Natural killer cell (primary cell): Measurements from ENCODE around the gene BAIAP2. TPM values are rescaled to one million over a fixed set of nuclear protein-coding genes. Genes with fewer than 3 reads are reported as not detected.

Experiments used
- ATAC-seq, 3 donors: fragments of 150-1000 bp in 2 of 3; fragments of 200-7000 bp in 1 of 3; cut with Tn5 transposase; 1 replicate in 1 of 3; 2 replicates in 2 of 3; pipeline ENCODE4 v1.10.0; 2021; ENCODE audit warnings: mild to moderate bottlenecking in 2 of 3, moderate library complexity in 2 of 3
- DNase-seq, 2 donors: peaks; one replicate each; pipeline versions ENCODE4 v3.0.0 to v3.0.0-alpha.2; 2013 to 2021; ENCODE audit warnings: mixed read lengths in 1 of 2
- H3K27ac ChIP-seq: one replicate; pipeline ENCODE4 v1.5.1; 2013; ENCODE audit warnings: mild to moderate bottlenecking, low read length
- H3K27me3 ChIP-seq: one replicate; pipeline ENCODE4 v1.6.1; 2013; ENCODE audit warnings: low read length; ENCODE audit not compliant: control insufficient read depth, insufficient read depth
- H3K36me3 ChIP-seq: one replicate; pipeline ENCODE4 v1.6.1; 2013; ENCODE audit warnings: low read length; ENCODE audit not compliant: control insufficient read depth, insufficient read depth
- H3K4me1 ChIP-seq: one replicate; pipeline ENCODE4 v1.6.1; 2013; ENCODE audit warnings: low read length; ENCODE audit not compliant: control insufficient read depth, insufficient read depth
- H3K4me3 ChIP-seq: one replicate; pipeline ENCODE4 v1.5.1; 2013; ENCODE audit warnings: low read length
- H3K9me3 ChIP-seq: one replicate; pipeline ENCODE4 v1.6.1; 2013; ENCODE audit warnings: low read length; ENCODE audit not compliant: control insufficient read depth, insufficient read depth
- H3K27ac Mint-ChIP-seq, 2 donors: one replicate each; pipeline ENCODE4 v1.8.0; 2022; ENCODE audit warnings: mild to moderate bottlenecking in 2 of 2, mixed read lengths in 2 of 2, moderate library complexity in 1 of 2
- H3K27me3 Mint-ChIP-seq, 2 donors: one replicate each; pipeline ENCODE4 v1.8.0; 2022; ENCODE audit warnings: low read depth in 2 of 2, mixed read lengths in 2 of 2
- H3K36me3 Mint-ChIP-seq: one replicate; pipeline ENCODE4 v1.8.0; 2022; ENCODE audit warnings: mixed read lengths
- H3K4me1 Mint-ChIP-seq, 2 donors: one replicate each; pipeline ENCODE4 v1.8.0; 2022; ENCODE audit warnings: mixed read lengths in 2 of 2
- H3K4me3 Mint-ChIP-seq: one replicate; pipeline ENCODE4 v1.8.0; 2022; ENCODE audit warnings: mild to moderate bottlenecking, moderate library complexity, mixed read lengths
- H3K9me3 Mint-ChIP-seq, 2 donors: one replicate each; pipeline ENCODE4 v1.8.0; 2022; ENCODE audit warnings: mixed read lengths in 2 of 2
- WGBS: methylation state at CpG from one replicate; pipeline ENCODE4 v1.1.7; 2013; ENCODE audit warnings: missing lambda C conversion rate; ENCODE audit not compliant: insufficient coverage; 5-methylcytosine and 5-hydroxymethylcytosine counted together
- intact Hi-C: fragments of 100-400 bp; cut with micrococcal nuclease; formaldehyde crosslinking; loops from one replicate; pipeline ENCODE4 v1.14.2; 2022
- total RNA-seq, 4 donors: library from RNA; stranded (reverse); fragments of 120-200 nt in 1 of 4; gene quantifications; one replicate each; pipeline versions ENCODE4 v1.2.3 to v1.2.4, GENCODE V29; 2013 to 2022
- TF ChIP-seq, protein P1 (sequence below): fragments of 200-600 bp; IDR thresholded peaks from one replicate; pipeline ENCODE4 v1.8.0; 2022; ENCODE audit warnings: antibody characterized with exemption

BAIAP2 gene
- total RNA-seq, 3 donors from 2014 or later (not counting 1 experiment from before 2014, with no cell fraction given), result 6.7 to 12.3 (median 10.4) TPM

DNA sequence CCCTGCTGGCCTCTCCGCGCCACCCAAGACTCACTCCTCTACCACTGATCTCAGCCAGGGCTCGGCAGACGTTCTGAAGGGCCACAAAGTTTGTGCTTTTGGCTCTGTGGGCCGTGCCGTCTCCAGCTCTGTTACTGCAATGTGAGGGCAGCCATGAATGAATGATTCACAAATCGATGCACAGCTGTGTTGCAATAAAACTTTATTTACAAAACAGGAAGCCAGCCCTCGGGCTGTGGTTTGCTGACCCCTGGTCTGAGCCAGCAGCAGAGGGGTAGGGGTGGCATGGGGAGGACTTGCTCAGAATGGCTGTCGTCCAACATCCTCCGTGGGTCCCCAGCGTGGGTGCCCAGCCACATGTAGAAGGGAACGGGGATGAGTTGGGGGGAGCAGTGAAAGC lies 67.4 kb downstream of the BAIAP2 start:
- DNase-seq (no peak), ATAC-seq (no peak)
- Mint-ChIP-seq H3K36me3 (no peaks in the 10 kb centered on the region), H3K27ac (no peak overlapping the region), H3K4me3 (no peak overlapping the region), H3K27me3 (no peaks in the 10 kb centered on the region), H3K4me1 (peaks cover 0 to 6% of the 10 kb centered on the region in 2 donors), H3K9me3 (no peaks in the 10 kb centered on the region)
- H3K9me3 ChIP-seq, result no peaks in the 10 kb centered on the region
- no peak overlapping the region for H3K27ac ChIP-seq
- intact Hi-C loops, result loop anchor here (10.0 kb wide), 1 partner anchor 678 kb away; no protein-coding TSS in a partner anchor
- H3K4me1 ChIP-seq, result peaks cover 17% of the 10 kb centered on the region
- WGBS, result 83% methylated on average over 12 of the region's 12 CpGs
- no peaks in the 10 kb centered on the region for H3K36me3 ChIP-seq
- H3K27me3 ChIP-seq, result no peaks in the 10 kb centered on the region
- H3K4me3 ChIP-seq, result no peak overlapping the region
- TF ChIP-seq, protein P1, sequence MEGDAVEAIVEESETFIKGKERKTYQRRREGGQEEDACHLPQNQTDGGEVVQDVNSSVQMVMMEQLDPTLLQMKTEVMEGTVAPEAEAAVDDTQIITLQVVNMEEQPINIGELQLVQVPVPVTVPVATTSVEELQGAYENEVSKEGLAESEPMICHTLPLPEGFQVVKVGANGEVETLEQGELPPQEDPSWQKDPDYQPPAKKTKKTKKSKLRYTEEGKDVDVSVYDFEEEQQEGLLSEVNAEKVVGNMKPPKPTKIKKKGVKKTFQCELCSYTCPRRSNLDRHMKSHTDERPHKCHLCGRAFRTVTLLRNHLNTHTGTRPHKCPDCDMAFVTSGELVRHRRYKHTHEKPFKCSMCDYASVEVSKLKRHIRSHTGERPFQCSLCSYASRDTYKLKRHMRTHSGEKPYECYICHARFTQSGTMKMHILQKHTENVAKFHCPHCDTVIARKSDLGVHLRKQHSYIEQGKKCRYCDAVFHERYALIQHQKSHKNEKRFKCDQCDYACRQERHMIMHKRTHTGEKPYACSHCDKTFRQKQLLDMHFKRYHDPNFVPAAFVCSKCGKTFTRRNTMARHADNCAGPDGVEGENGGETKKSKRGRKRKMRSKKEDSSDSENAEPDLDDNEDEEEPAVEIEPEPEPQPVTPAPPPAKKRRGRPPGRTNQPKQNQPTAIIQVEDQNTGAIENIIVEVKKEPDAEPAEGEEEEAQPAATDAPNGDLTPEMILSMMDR, result no peak

GRCh38 chr17:81102869-81103268 lies 67.9 kb downstream of the BAIAP2 start:
- H3K4me3 ChIP-seq, result no peak overlapping the region
- peaks cover 0 to 6% of the 10 kb centered on the region in 2 donors for H3K4me1 Mint-ChIP-seq
- no peaks in the 10 kb centered on the region for H3K36me3 ChIP-seq
- ATAC-seq (no peak), DNase-seq (no peak)
- no peak overlapping the region for H3K4me3 Mint-ChIP-seq
- no peak overlapping the region for H3K27ac ChIP-seq
- H3K27ac Mint-ChIP-seq, result no peak overlapping the region
- no peaks in the 10 kb centered on the region for H3K27me3 Mint-ChIP-seq
- no peaks in the 10 kb centered on the region for H3K27me3 ChIP-seq
- no peaks in the 10 kb centered on the region for H3K9me3 ChIP-seq
- H3K4me1 ChIP-seq, result peaks cover 11% of the 10 kb centered on the region
- intact Hi-C loops, result loop anchor here (10.0 kb wide), 1 partner anchor 678 kb away; no protein-coding TSS in a partner anchor
- H3K9me3 Mint-ChIP-seq, result no peaks in the 10 kb centered on the region
- 93% methylated on average over 17 of the region's 17 CpGs for WGBS
- TF ChIP-seq, protein P1, result no peak
- H3K36me3 Mint-ChIP-seq, result no peaks in the 10 kb centered on the region

GRCh38 chr17:81103379-81103778 lies 68.4 kb downstream of the BAIAP2 start:
- Histone ChIP-seq H3K27ac (no peak overlapping the region), H3K27me3 (no peaks in the 10 kb centered on the region), H3K4me1 (peaks cover 8% of the 10 kb centered on the region), H3K9me3 (no peaks in the 10 kb centered on the region), H3K4me3 (no peak overlapping the region), H3K36me3 (no peaks in the 10 kb centered on the region)
- H3K9me3 Mint-ChIP-seq, result no peaks in the 10 kb centered on the region
- peaks cover 0 to 6% of the 10 kb centered on the region in 2 donors for H3K4me1 Mint-ChIP-seq
- ATAC-seq (no peak), DNase-seq (no peak)
- H3K27ac Mint-ChIP-seq, result no peak overlapping the region
- no peak overlapping the region for H3K4me3 Mint-ChIP-seq
- TF ChIP-seq, protein P1, result no peak
- no peaks in the 10 kb centered on the region for H3K27me3 Mint-ChIP-seq
- intact Hi-C loops, result loop anchor here (10.0 kb wide), 1 partner anchor 679 kb away; no protein-coding TSS in a partner anchor
- 94% methylated on average over 20 of the region's 20 CpGs for WGBS
- H3K36me3 Mint-ChIP-seq, result no peaks in the 10 kb centered on the region

- WGBS, result 94% methylated on average over 24 of the region's 24 CpGs
- H3K27ac ChIP-seq, result no peak overlapping the region
- intact Hi-C loops, result loop anchor here (10.0 kb wide), 1 partner anchor 682 kb away; no protein-coding TSS in a partner anchor
- Mint-ChIP-seq H3K4me3 (no peak overlapping the region), H3K4me1 (peaks cover 0 to 4% of the 10 kb centered on the region in 2 donors), H3K9me3 (no peaks in the 10 kb centered on the region), H3K36me3 (no peaks in the 10 kb centered on the region), H3K27me3 (no peaks in the 10 kb centered on the region), H3K27ac (no peak overlapping the region)
- H3K4me3 ChIP-seq, result no peak overlapping the region
- DNase-seq (no peak), ATAC-seq (no peak)
- peaks cover 3% of the 10 kb centered on the region for H3K4me1 ChIP-seq
- H3K36me3 ChIP-seq, result no peaks in the 10 kb centered on the region
- no peaks in the 10 kb centered on the region for H3K9me3 ChIP-seq
- H3K27me3 ChIP-seq, result no peaks in the 10 kb centered on the region
- TF ChIP-seq, protein P1, result no peak
Observed at GRCh38 chr17:81106716-81107115, 71.8 kb downstream of the BAIAP2 start.
